ENCODE measurements around the gene TUBA8.

GRCh38 chr22:18071968-18072310 lies 38.7 kb upstream of the TUBA8 start:
- TF ChIP-seq PRDM15 (CRISPR knock-in tag; IDR thresholded peaks at IDR 0.05), result no peak
- TF ChIP-seq CTCF (IDR thresholded peaks at IDR 0.05), result no peak
